K562 (cell line): Measurements from ENCODE around the gene LMF2. TPM values are rescaled to one million over a fixed set of nuclear protein-coding genes. Genes with fewer than 3 reads are reported as not detected.

Experiments
- ATAC-seq: fragments of 200-7000 bp; cut with Tn5 transposase; 3 replicates; pipeline ENCODE4 v1.9.1; 2020; ENCODE audit warnings: moderate library complexity
- BruUV-seq: library from RNA; stranded (reverse); fragments of 400-500 nt; replicated peaks from 2 replicates; lab custom pipeline; 2021; lab: Mats Ljungman, UMichigan
- CTCF ChIA-PET: fragments of 300-600 bp; formaldehyde crosslinking; extraction: SDS; loops from one replicate; lab custom pipeline; 2021; ENCODE audit warnings: low intra/inter-chr PET ratio; lab: Yijun Ruan, JAX
- POLR2A ChIA-PET: fragments of 300-600, 350-650 bp; sonication (Branson Sonifier 250); formaldehyde crosslinking; extraction: SDS; loops from one replicate; lab custom pipeline; 2021; ENCODE audit warnings: antibody characterized with exemption, inconsistent platforms; lab: Yijun Ruan, JAX
- DNase-seq, 4 experiments: peaks; one replicate each; pipeline versions ENCODE4 v3.0.0 to v3.0.0-alpha.2; 2011 to 2018; ENCODE audit warnings: low spot score in 3 of 4, mixed read lengths in 3 of 4; ENCODE audit errors: extremely low read depth in 1 of 4
- FAIRE-seq: peaks from 2 replicates; lab custom pipeline; 2011; peaks lifted over from hg19 to GRCh38; lab: Jason Lieb, UNC
- H2AFZ ChIP-seq: 2 replicates; pipeline ENCODE4 v1.6.0; 2011; ENCODE audit warnings: low read depth, low read length, control low read depth, inconsistent platforms
- H3K27ac ChIP-seq: fragments of 200-600 bp; 3 replicates; pipeline ENCODE4 v1.8.0; 2011; ENCODE audit warnings: low read depth, mild to moderate bottlenecking, control low read depth, inconsistent platforms, low read length, moderate library complexity, mixed read lengths; ENCODE audit errors: extremely low read depth
- H3K27me3 ChIP-seq, 2 experiments: fragments of 300-600 bp in 1 of 2; 2 replicates in 1 of 2; 3 replicates in 1 of 2; pipeline versions ENCODE4 v1.6.0 to v1.8.0; 2011; ENCODE audit warnings: inconsistent platforms in 2 of 2, low read length in 2 of 2, mild to moderate bottlenecking in 1 of 2, mixed read lengths in 1 of 2, moderate library complexity in 1 of 2; ENCODE audit not compliant: control insufficient read depth in 2 of 2, insufficient read depth in 2 of 2
- H3K36me3 ChIP-seq: fragments of 300-600 bp; 3 replicates; pipeline ENCODE4 v1.8.0; 2011; ENCODE audit warnings: mild to moderate bottlenecking, low read length, inconsistent platforms; ENCODE audit not compliant: control insufficient read depth, insufficient read depth
- H3K4me1 ChIP-seq, 2 experiments: fragments of 200-600 bp in 1 of 2; replicated peaks in 1 of 2; 2 replicates in 1 of 2; 3 replicates in 1 of 2; pipeline versions ENCODE4 v1.5.1 to v1.8.0; 2011; ENCODE audit warnings: inconsistent platforms in 2 of 2, low read length in 2 of 2, mild to moderate bottlenecking in 1 of 2, mixed read lengths in 1 of 2, moderate library complexity in 1 of 2; ENCODE audit not compliant: control insufficient read depth in 2 of 2, insufficient read depth in 2 of 2
- H3K4me2 ChIP-seq: 2 replicates; pipeline ENCODE4 v1.6.1; 2011; ENCODE audit warnings: low read length, control low read depth, inconsistent platforms, mixed read lengths; ENCODE audit not compliant: insufficient read depth
- H3K4me3 ChIP-seq: fragments of 200-600 bp; sonication (generic), shearing (Covaris generic); 2 replicates; pipeline ENCODE4 v1.5.1; 2016; ENCODE audit warnings: control low read depth, inconsistent platforms
- H3K79me2 ChIP-seq: fragments of 200-600 bp; 3 replicates; pipeline ENCODE4 v1.8.0; 2011; ENCODE audit warnings: low read length, inconsistent platforms; ENCODE audit not compliant: control insufficient read depth, insufficient read depth
- H3K9ac ChIP-seq, 2 experiments: 2 replicates each; pipeline versions ENCODE4 v1.6.0 to v1.6.1; 2011; ENCODE audit warnings: low read depth in 2 of 2, low read length in 2 of 2, control low read depth in 1 of 2, inconsistent platforms in 1 of 2, mild to moderate bottlenecking in 1 of 2, mixed read lengths in 1 of 2; ENCODE audit not compliant: insufficient read depth in 1 of 2
- H3K9me1 ChIP-seq: one replicate; pipeline ENCODE4 v1.6.0; 2011; ENCODE audit warnings: inconsistent platforms, mild to moderate bottlenecking, low read length, moderate library complexity; ENCODE audit not compliant: control insufficient read depth, insufficient read depth
- H3K9me3 ChIP-seq: replicated peaks from 2 replicates; pipeline ENCODE4 v1.5.1; 2011; ENCODE audit warnings: low read depth, low read length, inconsistent platforms; ENCODE audit not compliant: control insufficient read depth, insufficient read depth
- H4K20me1 ChIP-seq: replicated peaks from 2 replicates; pipeline ENCODE4 v1.6.1; 2011; ENCODE audit warnings: low read length, inconsistent platforms, mixed read lengths; ENCODE audit not compliant: control insufficient read depth, insufficient read depth
- CREBBP ChIP-seq: IDR thresholded peaks from one replicate; pipeline ENCODE4 v1.6.1; 2012; ENCODE audit warnings: low read depth, mild to moderate bottlenecking, control low read depth, inconsistent platforms, low read length
- OTX1 ChIP-seq: fragments of 450-650 bp; formaldehyde crosslinking; IDR thresholded peaks from 2 replicates; pipeline ENCODE4 v1.4.0; 2022; ENCODE audit warnings: mild to moderate bottlenecking
- RBFOX2 ChIP-seq: fragments of 200-400 bp; formaldehyde crosslinking; IDR thresholded peaks from 2 replicates; pipeline ENCODE4 v1.6.1; 2017; ENCODE audit warnings: low read depth, mild to moderate bottlenecking, low read length, moderate library complexity
- RBM14 ChIP-seq: fragments of 200-400 bp; formaldehyde crosslinking; IDR thresholded peaks from 2 replicates; pipeline ENCODE4 v1.6.1; 2018; ENCODE audit warnings: low read depth, mild to moderate bottlenecking, low read length, moderate library complexity, borderline replicate concordance; ENCODE audit not compliant: insufficient read depth
- SMARCE1 ChIP-seq: fragments of 450-650 bp; IDR thresholded peaks from 2 replicates; pipeline ENCODE4 v1.7.1; 2016; ENCODE audit warnings: mild to moderate bottlenecking
- ZNF347 ChIP-seq: fragments of 450-650 bp; formaldehyde crosslinking; IDR thresholded peaks from 2 replicates; pipeline ENCODE4 v1.4.0; 2020; ENCODE audit warnings: low read depth, mild to moderate bottlenecking, moderate library complexity
- WGBS: fragments of 100-300 bp; shearing (Covaris generic); methylation state at CpG from one replicate; pipeline ENCODE4 v1.1.6; 2016; ENCODE audit warnings: low coverage, mixed read lengths; ENCODE audit not compliant: insufficient coverage; ENCODE audit errors: missing lambda C conversion rate; 5-methylcytosine and 5-hydroxymethylcytosine counted together
- in situ Hi-C: fragments of 300-500 bp; cut with MboI; formaldehyde crosslinking; loops from 4 replicates; pipeline ENCODE4 v1.15.0; 2018; ENCODE audit warnings: inconsistent platforms, mixed read lengths
- intact Hi-C: fragments of 100-400 bp; cut with micrococcal nuclease; formaldehyde crosslinking; loops from 2 replicates; pipeline ENCODE4 v1.14.2; 2022
- polyA plus RNA-seq, 8 experiments: library from polyadenylated mRNA; depleted of rRNA in 4 of 8; stranded (reverse) in 5 of 8; unstranded in 3 of 8; fragments of >200 nt; fragmentation: Nextera tagmentation in 2 of 8; fragmentation: Illumina TruSeq in 1 of 8; extraction: Ambion mirVana in 2 of 8; extraction: Trizol in 1 of 8; gene quantifications; 2 replicates each; pipeline versions ENCODE4 v1.2.1 to v1.2.3, GENCODE V29; 2011 to 2014; ENCODE audit warnings: inconsistent platforms in 1 of 8, missing spikeins in 1 of 8
- total RNA-seq, 7 experiments: library from RNA; depleted of rRNA in 6 of 7; stranded (reverse); fragments of >200 nt in 6 of 7; fragmentation: Illumina TruSeq in 2 of 7; extraction: Trizol in 2 of 7; gene quantifications; 2 replicates each; pipeline versions ENCODE4 v1.2.1 to v1.2.3, GENCODE V29; 2011 to 2021; ENCODE audit warnings: low replicate concordance in 1 of 7
- TF ChIP-seq, protein P1 (sequence below): sonication (generic); formaldehyde crosslinking; IDR thresholded peaks from 2 replicates; pipeline ENCODE4 v1.8.1; 2023; ENCODE audit warnings: mild to moderate bottlenecking, missing genetic modification reagents
- TF ChIP-seq, protein P2 (sequence below): IDR thresholded peaks from 3 replicates; pipeline ENCODE4 v1.6.1; 2011; ENCODE audit warnings: borderline replicate concordance, mild to moderate bottlenecking, moderate library complexity; ENCODE audit not compliant: insufficient read length; ENCODE audit errors: extremely low read depth
- TF ChIP-seq, protein P3 (sequence below): sonication (generic); formaldehyde crosslinking; IDR thresholded peaks from 2 replicates; pipeline ENCODE4 v1.5.0; 2020; ENCODE audit warnings: missing genetic modification reagents
- TF ChIP-seq, protein P4 (sequence below), 2 experiments: fragments of 450-650 bp in 1 of 2; IDR thresholded peaks; 2 replicates each; pipeline ENCODE4 v1.6.1; 2011 to 2017; ENCODE audit warnings: low read depth in 2 of 2, antibody characterized with exemption in 1 of 2, borderline replicate concordance in 1 of 2, low read length in 1 of 2, mild to moderate bottlenecking in 1 of 2, mixed read lengths in 1 of 2; ENCODE audit not compliant: control insufficient read depth in 1 of 2

Gene LMF2
- total and polyA plus RNA-seq, 9 of the 15 experiments (the other 6 are each of a cell fraction or from before 2014, with no cell fraction given) = 0.08 to 37.1 (median 7.6) TPM

DNA sequence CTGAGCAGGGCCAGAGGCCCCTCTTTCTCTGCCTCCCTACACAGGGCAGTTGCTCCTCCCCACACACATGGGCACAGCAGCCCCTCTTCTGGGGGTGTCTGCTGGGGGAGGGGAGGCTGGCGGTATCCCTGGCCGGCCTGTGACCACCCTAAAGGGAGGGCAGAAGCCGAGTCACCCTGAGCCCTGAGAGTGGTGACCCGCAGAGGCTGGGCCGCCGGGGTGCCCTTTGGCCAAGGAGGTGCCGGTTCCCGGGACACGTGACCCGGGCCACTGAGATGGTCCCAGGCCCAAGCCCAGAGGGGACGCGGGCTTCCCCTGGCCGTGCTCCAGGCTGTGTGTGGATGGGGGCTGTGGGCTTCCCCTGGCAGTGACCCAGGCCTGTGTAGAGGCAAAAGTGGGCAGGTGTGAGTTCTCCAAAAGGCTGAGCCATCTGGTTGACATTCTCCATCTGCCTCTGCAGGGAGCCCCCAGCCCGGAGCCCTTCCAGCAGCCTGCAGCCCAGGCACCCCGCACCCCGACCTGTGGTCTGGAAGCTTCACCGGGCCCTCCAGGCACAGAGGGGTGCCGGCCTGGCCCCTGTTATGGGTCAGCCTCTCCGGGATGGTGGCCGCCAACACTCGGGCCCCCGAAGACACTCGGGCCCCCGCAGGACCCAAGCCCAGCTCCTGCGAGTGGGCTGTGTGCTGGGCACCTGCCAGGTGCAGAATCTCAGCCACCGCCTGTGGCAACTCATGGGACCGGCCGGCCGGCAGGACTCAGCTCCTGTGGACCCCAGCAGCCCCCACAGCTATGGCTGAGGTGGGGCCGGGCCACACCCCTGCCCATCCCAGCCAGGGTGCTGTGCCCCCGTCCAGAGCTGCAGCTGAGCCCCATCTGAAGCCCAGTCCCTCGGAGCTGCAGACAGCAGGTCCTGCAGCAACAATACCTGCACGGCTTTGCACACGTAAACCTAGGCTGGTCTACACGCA, 25.1 kb downstream of the LMF2 start:
- intact Hi-C loops (no loop called here), in situ Hi-C loops (no loop called here)
- POLR2A ChIA-PET = interaction anchor here (0.7 to 1.2 kb wide), 2 partner anchors 8 to 82 kb away, joined by 3 to 5 read pairs; no protein-coding TSS in a partner anchor
- Histone ChIP-seq H2AFZ (no peak overlapping the region), H3K4me1 (peaks cover 4 to 65% of the 10 kb centered on the region in 2 experiments; a peak in 3 of 5 replicates), H3K4me3 (peak overlapping the region; percentile 55), H3K9me1 (no peaks in the 10 kb centered on the region), H3K9ac (peak overlapping the region; percentile 70 to 80; a peak in 3 of 4 replicates), H3K27ac (no peak overlapping the region), H3K4me2 (peak overlapping the region; percentile 74), H3K27me3 (no peaks in the 10 kb centered on the region), H3K79me2 (no peaks in the 10 kb centered on the region), H4K20me1 (no peaks in the 10 kb centered on the region), H3K36me3 (no peaks in the 10 kb centered on the region), H3K9me3 (no peaks in the 10 kb centered on the region)
- DNase-seq (no peak), ATAC-seq (no peak; the same call in 2 of the 3 replicates), FAIRE-seq (no peak)
- no TSS peak for BruUV-seq
- CTCF ChIA-PET = no interaction called here
- WGBS = 85% methylated on average over 10 of the region's 35 CpGs
- TF ChIP-seq ZNF347 (CRISPR knock-in tag) (no peak), CREBBP (no peak), RBFOX2 (peak; percentile 75), RBM14 (0 out of 2 replicates have a peak, but pooled peaks have one; percentile 89), SMARCE1 (no peak), OTX1 (CRISPR knock-in tag) (no peak)
- TF ChIP-seq, protein P1, sequence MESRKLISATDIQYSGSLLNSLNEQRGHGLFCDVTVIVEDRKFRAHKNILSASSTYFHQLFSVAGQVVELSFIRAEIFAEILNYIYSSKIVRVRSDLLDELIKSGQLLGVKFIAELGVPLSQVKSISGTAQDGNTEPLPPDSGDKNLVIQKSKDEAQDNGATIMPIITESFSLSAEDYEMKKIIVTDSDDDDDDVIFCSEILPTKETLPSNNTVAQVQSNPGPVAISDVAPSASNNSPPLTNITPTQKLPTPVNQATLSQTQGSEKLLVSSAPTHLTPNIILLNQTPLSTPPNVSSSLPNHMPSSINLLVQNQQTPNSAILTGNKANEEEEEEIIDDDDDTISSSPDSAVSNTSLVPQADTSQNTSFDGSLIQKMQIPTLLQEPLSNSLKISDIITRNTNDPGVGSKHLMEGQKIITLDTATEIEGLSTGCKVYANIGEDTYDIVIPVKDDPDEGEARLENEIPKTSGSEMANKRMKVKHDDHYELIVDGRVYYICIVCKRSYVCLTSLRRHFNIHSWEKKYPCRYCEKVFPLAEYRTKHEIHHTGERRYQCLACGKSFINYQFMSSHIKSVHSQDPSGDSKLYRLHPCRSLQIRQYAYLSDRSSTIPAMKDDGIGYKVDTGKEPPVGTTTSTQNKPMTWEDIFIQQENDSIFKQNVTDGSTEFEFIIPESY = peak; percentile 84
- TF ChIP-seq, protein P2, sequence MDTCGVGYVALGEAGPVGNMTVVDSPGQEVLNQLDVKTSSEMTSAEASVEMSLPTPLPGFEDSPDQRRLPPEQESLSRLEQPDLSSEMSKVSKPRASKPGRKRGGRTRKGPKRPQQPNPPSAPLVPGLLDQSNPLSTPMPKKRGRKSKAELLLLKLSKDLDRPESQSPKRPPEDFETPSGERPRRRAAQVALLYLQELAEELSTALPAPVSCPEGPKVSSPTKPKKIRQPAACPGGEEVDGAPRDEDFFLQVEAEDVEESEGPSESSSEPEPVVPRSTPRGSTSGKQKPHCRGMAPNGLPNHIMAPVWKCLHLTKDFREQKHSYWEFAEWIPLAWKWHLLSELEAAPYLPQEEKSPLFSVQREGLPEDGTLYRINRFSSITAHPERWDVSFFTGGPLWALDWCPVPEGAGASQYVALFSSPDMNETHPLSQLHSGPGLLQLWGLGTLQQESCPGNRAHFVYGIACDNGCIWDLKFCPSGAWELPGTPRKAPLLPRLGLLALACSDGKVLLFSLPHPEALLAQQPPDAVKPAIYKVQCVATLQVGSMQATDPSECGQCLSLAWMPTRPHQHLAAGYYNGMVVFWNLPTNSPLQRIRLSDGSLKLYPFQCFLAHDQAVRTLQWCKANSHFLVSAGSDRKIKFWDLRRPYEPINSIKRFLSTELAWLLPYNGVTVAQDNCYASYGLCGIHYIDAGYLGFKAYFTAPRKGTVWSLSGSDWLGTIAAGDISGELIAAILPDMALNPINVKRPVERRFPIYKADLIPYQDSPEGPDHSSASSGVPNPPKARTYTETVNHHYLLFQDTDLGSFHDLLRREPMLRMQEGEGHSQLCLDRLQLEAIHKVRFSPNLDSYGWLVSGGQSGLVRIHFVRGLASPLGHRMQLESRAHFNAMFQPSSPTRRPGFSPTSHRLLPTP = no peak
- TF ChIP-seq, protein P3, sequence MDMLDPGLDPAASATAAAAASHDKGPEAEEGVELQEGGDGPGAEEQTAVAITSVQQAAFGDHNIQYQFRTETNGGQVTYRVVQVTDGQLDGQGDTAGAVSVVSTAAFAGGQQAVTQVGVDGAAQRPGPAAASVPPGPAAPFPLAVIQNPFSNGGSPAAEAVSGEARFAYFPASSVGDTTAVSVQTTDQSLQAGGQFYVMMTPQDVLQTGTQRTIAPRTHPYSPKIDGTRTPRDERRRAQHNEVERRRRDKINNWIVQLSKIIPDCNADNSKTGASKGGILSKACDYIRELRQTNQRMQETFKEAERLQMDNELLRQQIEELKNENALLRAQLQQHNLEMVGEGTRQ = peak; percentile 43
- TF ChIP-seq, protein P4, sequence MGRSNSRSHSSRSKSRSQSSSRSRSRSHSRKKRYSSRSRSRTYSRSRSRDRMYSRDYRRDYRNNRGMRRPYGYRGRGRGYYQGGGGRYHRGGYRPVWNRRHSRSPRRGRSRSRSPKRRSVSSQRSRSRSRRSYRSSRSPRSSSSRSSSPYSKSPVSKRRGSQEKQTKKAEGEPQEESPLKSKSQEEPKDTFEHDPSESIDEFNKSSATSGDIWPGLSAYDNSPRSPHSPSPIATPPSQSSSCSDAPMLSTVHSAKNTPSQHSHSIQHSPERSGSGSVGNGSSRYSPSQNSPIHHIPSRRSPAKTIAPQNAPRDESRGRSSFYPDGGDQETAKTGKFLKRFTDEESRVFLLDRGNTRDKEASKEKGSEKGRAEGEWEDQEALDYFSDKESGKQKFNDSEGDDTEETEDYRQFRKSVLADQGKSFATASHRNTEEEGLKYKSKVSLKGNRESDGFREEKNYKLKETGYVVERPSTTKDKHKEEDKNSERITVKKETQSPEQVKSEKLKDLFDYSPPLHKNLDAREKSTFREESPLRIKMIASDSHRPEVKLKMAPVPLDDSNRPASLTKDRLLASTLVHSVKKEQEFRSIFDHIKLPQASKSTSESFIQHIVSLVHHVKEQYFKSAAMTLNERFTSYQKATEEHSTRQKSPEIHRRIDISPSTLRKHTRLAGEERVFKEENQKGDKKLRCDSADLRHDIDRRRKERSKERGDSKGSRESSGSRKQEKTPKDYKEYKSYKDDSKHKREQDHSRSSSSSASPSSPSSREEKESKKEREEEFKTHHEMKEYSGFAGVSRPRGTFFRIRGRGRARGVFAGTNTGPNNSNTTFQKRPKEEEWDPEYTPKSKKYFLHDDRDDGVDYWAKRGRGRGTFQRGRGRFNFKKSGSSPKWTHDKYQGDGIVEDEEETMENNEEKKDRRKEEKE (IDR thresholded peaks at IDR 0.05; ENCODE audit: borderline replicate concordance in 1 of 2, control insufficient read depth in 1 of 2, low read depth in 2 of 2, low read length in 1 of 2) = no peak
